ENCODE results near the gene ADGRV1.

GRCh38 chr5:90658620-90659019 lies 100.0 kb downstream of the ADGRV1 start:
- TF ChIP-seq CTCF (IDR thresholded peaks at IDR 0.05; ENCODE audit: borderline replicate concordance, extremely low read depth, low read length, poor library complexity, severe bottlenecking), result no peak
- no peak for TF ChIP-seq EZH2 (IDR thresholded peaks at IDR 0.05; ENCODE audit: borderline replicate concordance, low read depth, low read length, severe bottlenecking)

Measured in DND-41 (cell line).